Stimulated activated CD4-positive, alpha-beta T cell treated with anti-CD3 and anti-CD28 coated beads, Interleukin-15, amount 100 ng/mL, for 1 hour (primary cell): Measurements from ENCODE around the gene C2orf92.
"Not testable (repeated sequence)": the region's sequence is repeated elsewhere in the genome, so short reads cannot be mapped to it uniquely, and the experiment has no call there.

Experiments
- DNase-seq, 2 donors: peaks; one replicate each; pipeline ENCODE4 v3.0.0-alpha.2; 2020; ENCODE audit warnings: low read depth in 1 of 2, low spot score in 1 of 2

C2orf92 gene

DNA sequence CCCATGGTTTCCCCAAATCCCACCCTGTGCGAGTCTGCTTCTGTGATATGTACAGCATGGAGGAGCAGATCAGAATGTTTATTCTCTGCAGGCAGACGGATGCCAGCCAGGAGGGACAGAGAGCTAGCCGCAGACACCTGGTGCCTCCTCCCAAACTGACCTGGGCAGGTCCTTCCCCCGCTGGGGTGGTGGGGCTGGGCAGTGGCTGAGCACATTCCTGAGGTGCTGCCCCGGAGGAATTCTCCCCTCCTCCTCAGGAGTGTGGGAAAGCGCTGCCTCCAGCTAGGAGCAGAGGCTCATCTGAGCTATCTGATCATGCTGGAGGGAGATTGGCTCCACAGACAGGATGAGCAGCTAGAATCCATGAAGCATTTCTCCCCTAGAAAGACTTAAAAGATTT, 21.7 kb downstream of the C2orf92 start:
- DNase-seq = no peak

DNA sequence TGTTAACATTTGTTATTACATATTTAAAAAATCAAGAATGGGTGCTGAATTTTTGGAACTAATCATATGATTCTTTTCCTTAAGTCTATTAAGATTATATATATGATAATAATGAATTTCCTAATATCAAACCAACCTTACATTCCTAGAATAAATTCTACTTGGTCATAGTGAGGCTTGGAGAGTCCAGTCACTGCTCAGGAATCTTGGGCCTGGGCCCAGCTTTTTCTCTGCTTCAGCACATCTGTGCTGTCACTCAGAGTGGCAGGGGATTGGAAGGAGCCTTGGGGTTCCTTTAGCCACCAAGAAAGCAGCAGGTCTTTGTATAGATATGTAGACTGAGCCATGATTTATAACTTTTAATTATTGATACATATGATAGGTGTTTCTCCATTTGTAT, 24.0 kb downstream of the C2orf92 start:
- no peak for DNase-seq

DNA sequence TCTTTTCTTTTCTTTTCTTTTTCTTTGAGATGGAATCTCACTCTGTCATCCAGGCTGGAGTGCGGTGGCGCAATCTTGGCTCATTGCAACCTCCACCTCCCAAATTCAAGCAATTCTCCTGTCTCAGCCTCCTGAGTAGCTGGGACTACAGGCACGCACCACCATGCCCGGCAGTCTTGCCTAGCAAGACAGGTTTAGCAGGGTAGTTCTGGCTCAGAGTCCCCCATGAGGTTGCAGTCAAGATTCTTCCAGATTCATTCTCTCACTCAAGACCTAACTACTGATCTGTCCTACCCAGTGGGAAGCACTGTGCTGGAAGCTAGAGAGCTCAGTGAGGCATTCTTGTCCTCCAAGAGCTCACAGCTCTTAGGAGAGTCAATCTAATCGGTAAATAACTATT, 26.2 kb downstream of the C2orf92 start:
- no peak for DNase-seq

DNA sequence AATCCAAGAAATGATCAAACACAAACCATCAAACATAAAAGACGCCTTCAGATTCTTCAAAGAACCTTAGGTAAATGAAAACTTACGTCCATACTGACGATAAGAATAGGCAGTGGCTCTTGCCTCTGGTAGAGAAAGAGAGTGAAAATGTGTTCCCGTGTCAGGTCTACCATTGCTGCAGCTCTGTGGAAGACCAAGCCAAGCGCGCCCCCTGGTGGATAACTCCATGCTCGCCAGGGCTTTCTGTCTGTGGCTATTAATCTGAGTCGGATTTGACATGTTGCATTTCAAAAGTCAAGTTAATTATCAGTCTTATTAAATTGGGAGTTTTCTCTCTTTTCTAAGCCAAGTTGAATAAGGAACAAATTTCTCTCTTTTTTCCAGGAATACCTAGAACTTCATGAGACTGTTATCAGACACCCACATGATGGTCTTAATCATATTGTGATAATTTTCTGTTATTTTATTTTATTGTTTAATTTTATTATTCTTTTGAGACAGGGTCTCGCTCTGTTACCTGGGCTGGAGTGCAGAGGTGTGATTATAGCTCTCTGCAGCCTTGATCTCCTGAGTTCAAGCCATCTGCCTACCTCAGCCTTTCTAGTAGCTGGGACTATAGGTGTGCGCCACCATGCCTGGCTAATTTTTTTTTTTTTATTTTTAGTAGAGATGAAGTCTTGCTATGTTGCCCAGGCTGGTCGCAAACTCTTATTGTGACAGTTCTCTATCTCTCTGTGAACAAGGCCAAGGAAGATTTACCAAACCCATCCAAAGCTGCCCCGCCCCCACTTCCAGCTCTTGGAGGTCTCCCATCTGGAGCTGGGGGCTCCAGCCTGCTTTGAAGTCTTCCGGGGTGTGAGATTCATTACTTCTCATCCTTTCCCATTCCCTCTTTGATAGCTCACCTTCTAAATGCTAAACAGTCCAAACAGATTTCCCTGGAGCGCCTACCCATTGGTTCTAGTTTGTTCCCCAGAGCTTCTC, 28.0 kb downstream of the C2orf92 start:
- peak; percentile 84 to 94 for DNase-seq

DNA sequence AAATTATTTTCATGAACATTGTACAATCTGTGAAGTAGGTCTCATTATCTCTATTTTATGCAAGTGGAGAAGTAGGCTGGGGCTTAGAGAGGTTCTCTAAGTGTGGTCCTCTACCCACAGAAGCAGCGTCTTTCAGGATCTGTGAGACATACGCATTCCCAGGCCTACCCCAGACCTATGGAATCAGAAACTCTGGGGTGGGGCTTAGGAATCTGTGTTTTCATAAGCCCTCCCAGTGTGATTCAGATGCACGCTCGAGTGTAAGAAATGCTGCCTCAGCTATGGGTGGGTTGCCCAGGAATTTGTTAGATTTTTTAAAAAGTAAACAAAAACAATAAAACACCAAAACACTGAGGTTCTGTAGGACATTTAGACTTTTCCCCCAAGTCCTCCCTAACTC, 29.0 kb downstream of the C2orf92 start:
- DNase-seq = no peak

DNA sequence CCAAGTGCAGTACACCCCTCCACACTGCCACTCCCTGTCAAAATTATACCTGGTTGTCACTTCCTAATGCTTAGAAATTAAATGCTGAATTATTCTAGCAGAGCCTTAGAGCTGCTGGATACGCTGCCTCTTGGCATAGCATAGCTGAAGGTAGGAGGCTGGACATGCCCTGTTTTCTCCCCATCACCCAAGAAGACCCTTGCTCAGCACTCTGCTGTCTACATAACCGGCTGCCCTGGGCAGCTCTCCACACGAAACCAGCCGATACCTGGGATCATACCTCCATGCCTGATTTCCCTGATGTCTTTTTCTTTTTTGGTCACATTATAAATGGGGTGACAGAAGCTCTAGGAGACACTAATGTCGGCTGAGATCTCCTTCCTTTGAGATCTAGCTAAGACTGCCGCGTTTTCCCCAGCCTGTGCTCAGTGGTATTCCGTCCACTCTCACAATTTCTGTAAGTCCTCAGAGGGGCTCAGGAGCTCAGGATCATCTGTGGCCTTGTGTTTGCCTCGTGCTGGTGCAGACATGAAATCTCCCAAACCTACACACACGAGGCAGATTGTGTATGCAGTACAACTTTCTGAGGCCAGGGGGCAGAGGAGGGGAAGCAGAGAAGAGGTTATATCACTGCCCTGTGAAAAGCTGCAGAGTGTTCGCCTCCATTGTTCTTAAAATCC, 30.4 kb downstream of the C2orf92 start:
- DNase-seq = peak in 1 of 2 donors; percentile 38

DNA sequence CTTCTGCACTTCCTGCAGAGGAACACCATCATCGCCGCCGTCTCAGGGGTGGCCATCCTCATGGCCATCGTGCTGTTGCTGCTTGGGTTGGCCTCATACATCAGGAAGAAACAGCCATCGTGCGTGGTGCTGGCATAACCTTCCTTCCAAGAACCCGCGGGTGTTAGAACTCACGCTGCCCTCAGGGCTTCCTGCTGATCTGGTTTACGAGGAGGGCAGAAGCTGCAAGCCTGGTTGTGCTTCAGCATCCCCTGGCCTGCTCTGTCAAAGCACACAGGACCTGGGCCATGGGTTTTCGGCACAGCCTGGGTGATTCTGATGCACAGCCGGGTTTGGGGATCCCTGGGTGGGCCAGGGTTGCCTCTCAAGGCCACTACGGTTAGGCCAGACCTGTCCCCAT, 31.7 kb downstream of the C2orf92 start:
- no peak for DNase-seq

DNA sequence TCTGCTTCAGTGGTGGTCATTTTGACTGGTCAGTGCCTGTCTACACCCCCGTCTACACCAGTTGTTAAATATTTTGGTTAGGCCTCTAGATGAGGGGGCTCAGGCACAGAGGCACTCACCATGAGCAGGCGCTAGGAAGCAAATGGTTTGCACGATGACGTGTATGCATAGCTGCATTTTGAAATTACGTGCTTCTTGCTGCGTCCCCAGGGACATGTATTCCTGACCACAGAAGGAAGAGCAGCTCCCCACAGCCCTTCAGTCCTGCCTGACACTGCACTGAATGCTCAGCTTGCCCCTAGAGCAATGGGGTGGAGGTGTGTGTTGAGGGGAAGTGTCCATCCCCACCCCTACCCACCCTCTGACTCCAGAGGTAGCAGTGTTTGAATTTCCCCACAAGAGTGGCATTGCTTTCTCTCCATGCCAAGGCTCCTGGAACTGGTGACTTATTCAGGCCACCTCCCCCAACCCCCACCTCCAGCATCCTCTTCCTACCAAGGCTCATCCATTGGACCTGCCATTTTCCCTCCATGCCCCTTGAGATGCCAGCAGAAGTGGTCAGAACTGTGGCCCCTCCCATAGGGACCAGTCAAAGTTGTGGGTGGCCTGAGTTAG, 32.4 kb downstream of the C2orf92 start:
- no peak for DNase-seq

DNA sequence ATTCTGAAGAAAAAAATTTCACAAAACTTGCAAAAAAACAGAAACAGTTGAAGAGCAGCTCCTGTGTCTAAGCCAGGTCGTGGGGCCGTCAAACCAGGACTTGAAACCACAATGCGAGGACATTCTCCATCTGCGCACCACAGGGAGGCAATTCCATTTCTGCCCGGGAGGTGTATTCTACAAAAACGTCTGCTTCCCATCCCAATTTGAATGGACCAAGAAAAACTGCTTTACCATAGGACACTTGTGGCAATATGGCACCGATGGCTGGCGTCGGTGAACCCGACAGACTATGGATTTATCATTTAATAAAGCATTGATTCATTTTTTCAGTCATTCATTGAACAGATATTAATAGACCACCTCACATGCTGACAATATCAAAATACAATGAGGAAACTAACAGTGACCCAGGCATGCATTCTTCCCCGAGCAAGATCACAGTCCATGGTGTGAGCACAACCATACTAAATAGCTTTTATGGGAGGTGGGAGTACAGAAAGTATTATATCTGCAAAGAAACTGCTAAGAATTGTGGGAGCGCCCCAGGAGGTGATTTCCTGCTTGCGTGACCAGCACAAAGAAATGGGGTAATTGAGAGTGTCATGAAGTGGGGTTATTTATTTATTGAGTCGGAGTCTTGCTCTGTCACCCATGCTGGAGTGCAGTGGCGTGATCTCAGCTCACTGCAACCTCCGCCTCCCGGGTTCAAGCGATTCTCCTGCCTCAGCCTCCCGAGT, 33.4 kb downstream of the C2orf92 start:
- no peak for DNase-seq

DNA sequence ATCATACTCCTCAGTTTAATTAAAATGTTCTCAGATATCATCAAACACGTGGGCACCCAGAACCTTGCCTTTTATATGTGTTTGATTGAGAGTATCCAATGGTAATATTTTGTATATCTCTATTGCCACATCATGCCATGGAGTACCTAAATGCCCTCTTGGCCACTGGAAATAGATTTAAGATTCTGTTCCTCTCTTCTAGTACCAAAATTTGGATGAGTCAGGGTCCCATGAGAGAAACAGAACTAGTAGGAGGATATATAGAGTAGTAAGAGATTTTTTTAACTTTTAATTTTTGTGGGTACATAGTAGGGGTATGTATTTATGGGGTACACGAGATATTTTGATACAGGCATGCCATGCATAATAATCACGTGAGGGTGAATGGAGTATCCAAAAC, 34.2 kb downstream of the C2orf92 start:
- no peak for DNase-seq

DNA sequence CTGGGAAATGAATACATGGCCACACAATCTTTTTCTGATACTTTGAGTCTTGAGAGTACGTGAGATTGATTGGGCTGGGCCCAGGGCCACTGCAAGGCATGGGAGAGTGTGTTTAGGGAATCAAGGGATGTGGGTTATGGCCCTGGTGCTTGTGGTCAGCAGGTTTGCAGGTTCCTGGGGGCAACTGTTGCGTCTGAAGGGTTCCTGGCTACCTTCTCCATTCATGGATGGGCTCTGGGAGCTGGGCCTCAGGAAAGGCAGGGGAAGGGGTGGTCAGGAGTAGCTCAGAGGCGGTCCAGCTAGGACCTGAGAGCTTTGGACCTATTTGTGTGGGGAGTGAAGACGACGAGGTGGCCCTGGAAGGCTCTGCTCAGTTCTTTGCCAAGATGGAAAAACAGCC, 35.5 kb downstream of the C2orf92 start:
- DNase-seq = no peak

DNA sequence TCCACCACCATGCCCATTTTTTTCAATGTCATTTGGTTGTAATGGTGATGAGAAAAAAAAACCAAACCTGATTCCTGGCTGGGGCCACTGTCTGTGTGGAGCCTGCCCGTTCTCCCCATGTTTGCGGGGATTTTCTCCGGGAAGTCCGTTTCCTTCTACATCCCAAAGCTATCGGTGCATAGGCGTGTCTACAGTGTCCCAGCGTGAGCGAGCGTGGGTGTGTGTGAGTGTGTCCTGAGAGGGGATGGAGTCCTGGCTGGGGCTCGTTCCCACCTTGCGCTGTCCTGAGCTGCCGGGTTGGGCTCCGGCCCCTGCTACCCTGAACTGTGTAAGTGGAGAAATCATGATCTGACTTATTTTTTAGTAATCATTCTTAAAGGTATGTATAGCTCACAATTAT, 36.6 kb downstream of the C2orf92 start:
- no peak for DNase-seq

DNA sequence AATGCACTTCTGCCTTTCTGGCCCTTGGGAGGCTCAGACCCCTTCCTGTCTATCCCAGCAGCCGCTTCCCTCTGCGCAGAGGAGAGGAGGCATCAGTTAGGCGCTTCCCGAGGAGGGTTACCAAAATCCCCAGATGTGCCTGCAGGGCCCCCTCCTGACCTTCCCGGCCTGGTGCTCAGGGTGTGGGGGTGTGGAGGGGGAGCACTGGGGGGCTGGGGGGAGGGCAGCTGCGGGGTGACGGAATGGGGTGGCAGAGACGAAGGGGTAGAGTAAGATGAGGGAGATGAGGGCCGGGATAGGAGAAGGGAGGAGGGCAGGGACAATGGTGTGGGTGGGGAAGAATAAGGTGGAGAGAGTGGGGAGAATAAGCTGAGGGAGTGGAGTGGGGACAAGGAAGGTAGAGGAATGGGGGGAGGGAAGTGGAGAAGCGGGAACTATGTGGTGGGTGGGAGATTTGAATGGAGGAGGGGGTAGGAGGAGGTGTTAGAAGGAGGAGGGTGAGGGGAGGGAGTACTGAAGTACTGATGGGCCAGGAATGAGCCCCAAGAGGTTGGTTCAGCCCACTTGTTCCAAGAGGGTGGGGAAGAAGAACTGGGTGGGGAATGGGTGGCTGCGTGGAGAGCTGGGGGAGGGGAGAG, 37.3 kb downstream of the C2orf92 start:
- DNase-seq = no peak

DNA sequence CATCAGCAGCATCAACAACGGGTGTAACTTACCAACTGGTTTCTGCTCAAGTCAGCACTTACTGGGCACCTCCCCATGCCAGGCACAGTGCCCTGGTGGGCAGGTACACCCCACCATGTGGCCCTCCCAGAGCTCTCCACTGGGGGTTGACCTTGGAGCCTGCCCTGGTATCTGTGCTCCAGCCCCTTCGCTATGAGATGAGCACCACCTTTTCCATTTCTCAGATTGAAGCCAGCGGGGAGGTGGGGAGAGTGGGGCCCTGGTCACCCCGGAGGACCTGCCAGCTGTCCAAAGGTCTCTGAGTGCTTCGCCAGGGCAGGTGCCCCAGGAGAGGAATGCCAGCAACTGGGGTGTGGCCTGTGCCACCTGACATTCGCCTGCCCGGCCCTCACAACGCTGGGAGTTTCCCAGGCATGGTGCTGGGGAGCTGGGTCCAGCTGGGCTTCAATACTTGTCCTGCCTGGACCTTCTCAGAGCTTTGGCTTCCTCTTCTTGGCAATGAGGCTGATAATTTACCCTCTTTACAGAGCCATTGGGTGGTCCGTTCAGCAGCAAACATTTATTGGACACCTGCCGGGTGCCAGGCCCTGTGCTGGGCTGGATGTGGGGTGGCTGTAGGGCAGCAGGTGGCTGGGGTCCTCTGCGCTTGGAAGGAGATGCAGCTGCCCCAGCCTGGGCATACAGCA, 38.0 kb downstream of the C2orf92 start:
- no peak for DNase-seq

DNA sequence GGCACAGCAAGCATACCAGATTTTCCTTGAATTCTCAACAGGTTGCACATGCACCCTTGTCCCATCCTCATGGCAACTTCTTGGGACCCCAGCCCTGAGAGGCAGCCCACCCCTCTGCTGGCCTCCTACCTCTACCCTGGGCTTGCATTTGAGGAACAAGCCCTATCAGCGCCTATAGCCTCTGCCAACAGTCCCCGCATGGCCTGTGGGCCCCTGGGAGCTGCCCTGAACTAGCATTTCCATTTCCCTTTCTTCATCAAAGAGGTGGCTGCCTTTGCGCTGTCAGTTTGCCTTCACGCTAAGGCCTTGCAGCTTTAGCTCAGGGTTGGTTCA, 38.5 kb downstream of the C2orf92 start:
- DNase-seq = no peak

DNA sequence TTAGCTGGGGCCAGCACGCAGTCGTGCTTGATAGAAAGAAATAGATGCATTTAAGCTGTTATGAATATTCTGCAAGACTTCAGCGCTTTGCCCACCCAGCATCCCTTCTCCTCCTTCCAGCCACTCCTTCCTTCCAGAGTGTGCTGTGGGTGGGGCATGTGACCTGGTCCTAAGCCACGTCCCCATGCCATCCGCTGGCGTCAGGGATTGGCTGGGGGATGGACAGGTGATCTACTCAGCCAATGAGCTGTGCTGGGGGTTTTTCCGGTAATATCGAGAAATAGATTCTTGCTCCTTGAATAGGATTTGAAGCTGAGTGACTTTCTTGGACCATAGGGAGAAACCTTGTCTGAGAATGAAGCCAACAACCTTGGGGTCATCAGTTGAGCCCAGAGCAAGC, 39.1 kb downstream of the C2orf92 start:
- DNase-seq = no peak

DNA sequence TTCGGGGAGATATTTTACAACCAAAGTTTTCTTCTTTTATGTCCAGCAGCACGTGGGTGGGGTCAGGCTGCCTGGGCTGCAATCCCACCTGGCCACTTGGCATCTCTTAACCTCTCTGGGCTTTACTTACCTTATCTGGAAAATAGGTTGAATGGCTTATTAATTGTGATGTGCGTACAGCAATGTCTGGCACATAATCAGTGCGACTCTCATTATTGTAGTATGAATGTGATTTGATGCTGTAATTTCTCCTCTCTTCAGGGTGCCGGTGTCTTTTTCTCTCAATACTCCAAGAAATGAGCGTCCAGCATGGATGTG, 41.8 kb downstream of the C2orf92 start:
- DNase-seq = no peak

DNA sequence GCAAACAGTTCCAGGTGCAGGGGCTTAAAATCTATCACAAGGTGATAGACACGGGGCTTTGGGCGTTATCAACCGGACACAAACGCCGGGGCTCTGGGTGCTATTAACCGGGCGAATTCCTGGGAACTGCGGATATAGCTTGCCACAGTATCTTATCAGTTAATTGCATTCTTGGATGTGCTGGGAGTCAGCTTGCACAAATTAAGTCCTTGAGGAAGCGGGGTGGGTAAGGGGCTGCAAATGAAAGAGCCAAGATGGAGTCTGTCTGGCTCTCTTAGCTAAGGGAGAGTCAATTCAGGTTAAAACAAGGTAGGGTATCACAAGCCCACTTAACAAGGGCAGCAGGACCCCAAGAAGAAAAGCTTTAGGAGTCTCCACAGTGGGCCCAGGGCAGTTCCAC, 42.7 kb downstream of the C2orf92 start:
- not testable (repeated sequence) for DNase-seq

DNA sequence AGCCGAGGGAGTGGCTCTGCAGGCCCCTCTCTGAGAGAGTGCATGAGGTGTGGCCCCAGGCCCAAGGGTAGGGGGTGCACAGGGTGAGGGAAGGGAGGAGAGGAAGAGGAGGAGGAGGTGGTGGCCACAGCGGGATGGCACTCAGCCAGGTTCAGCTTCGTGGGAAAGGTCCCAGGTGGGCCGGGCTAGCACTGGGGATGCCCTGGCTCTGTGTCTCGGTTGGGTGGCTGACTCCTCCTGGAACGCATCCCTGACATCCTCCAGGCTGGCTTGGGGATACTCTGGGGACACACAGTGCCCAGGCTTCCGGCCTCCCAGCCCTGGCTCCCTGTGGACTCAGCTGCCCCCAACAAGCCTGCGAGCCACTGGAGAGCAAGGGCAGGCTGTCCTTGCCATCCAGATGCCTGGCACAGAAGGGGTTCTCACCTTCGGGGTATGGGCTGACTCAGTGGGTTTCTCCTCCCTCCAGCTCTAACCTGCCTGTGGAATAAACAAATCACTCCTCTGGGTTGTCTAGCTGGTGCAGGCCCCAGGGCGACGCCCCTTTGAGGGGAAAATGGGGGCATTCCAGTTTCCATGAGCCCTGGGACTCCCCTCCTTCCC, 43.3 kb downstream of the C2orf92 start:
- peak; percentile 32 to 45 for DNase-seq
